Activated B cell treated with CpG ODN at 0.5 μM for 24 hours (primary cell): ENCODE measurements around the gene WWOX. TPM values are rescaled to one million over a fixed set of nuclear protein-coding genes. Genes with fewer than 3 reads are reported as not detected.

Source experiments
- ATAC-seq: fragments of 200-7000 bp; cut with Tn5 transposase; one replicate; pipeline ENCODE4 v1.10.0; 2021; ENCODE audit warnings: low read depth, mild to moderate bottlenecking, moderate library complexity
- CTCF ChIA-PET: fragments of 350-600 bp; sonication (Branson Sonifier 250); formaldehyde crosslinking; loops from one replicate; lab custom pipeline; 2021; ENCODE audit warnings: antibody characterized with exemption; lab: Charles Lee
- POLR2A ChIA-PET: fragments of 350-600 bp; sonication (Branson Sonifier 250); formaldehyde crosslinking; loops from one replicate; lab custom pipeline; 2021; ENCODE audit warnings: antibody characterized with exemption; lab: Charles Lee
- DNase-seq: peaks from one replicate; pipeline ENCODE4 v3.0.0; 2022
- H3K27ac Mint-ChIP-seq: one replicate; pipeline ENCODE4 v1.8.0; 2020; ENCODE audit warnings: mixed read lengths
- H3K27me3 Mint-ChIP-seq: one replicate; pipeline ENCODE4 v1.8.0; 2021; ENCODE audit warnings: mixed read lengths
- H3K36me3 Mint-ChIP-seq: one replicate; pipeline ENCODE4 v1.8.0; 2021; ENCODE audit warnings: low read depth, mixed read lengths
- H3K4me1 Mint-ChIP-seq: one replicate; pipeline ENCODE4 v1.8.0; 2021; ENCODE audit warnings: mixed read lengths
- H3K4me3 Mint-ChIP-seq: one replicate; pipeline ENCODE4 v1.8.0; 2020; ENCODE audit warnings: mild to moderate bottlenecking, mixed read lengths
- H3K9me3 Mint-ChIP-seq: one replicate; pipeline ENCODE4 v1.8.0; 2020; ENCODE audit warnings: mixed read lengths
- intact Hi-C: fragments of 100-400 bp; cut with micrococcal nuclease; formaldehyde crosslinking; loops from one replicate; pipeline ENCODE4 v1.15.1; 2024
- total RNA-seq: library from RNA; stranded (reverse); gene quantifications from 2 replicates; pipeline ENCODE4 v1.2.3, GENCODE V29; 2022
- TF ChIP-seq, protein P1 (sequence below): fragments of 200-600 bp; IDR thresholded peaks from one replicate; pipeline ENCODE4 v1.8.0; 2022; ENCODE audit warnings: antibody characterized with exemption, mild to moderate bottlenecking

Gene WWOX
- total RNA-seq, 1 donor from 2014 or later, result 22.6 TPM

DNA sequence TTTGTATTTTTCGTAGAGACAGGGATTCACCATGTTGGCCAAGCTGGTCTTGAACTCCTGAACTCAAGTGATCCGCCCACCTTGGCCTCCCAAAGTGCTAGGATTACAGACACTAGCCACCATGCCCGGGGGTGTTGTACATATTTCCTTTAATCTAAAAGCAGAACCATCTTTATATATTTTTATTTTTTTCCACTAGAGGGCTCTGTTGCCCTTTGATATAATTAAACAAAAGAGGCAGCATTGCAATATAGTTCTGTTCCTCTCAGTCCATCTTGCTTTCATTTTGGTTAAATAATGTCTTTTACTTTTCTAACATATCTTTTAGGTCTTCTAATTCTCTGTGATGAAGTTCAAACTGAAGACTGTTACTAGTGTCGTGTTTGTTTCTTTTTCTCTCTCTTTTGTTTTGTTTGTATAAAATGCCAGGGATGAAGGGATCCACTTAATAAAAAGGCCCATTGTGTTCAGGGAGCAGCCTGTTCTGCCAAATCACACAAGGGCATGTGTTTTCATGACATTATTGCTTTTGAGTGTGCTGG, 23.4 kb downstream of the WWOX start:
- CTCF ChIA-PET, result interaction anchor here (0.6 to 5.5 kb wide), 4 partner anchors 21 to 1479 kb away, joined by 3 to 31 read pairs (median 4); no protein-coding TSS in a partner anchor
- ATAC-seq (peak; percentile 58), DNase-seq (no peak)
- no peaks in the 10 kb centered on the region for H3K9me3 Mint-ChIP-seq
- peaks cover 3% of the 10 kb centered on the region for H3K4me1 Mint-ChIP-seq
- TF ChIP-seq, protein P1, sequence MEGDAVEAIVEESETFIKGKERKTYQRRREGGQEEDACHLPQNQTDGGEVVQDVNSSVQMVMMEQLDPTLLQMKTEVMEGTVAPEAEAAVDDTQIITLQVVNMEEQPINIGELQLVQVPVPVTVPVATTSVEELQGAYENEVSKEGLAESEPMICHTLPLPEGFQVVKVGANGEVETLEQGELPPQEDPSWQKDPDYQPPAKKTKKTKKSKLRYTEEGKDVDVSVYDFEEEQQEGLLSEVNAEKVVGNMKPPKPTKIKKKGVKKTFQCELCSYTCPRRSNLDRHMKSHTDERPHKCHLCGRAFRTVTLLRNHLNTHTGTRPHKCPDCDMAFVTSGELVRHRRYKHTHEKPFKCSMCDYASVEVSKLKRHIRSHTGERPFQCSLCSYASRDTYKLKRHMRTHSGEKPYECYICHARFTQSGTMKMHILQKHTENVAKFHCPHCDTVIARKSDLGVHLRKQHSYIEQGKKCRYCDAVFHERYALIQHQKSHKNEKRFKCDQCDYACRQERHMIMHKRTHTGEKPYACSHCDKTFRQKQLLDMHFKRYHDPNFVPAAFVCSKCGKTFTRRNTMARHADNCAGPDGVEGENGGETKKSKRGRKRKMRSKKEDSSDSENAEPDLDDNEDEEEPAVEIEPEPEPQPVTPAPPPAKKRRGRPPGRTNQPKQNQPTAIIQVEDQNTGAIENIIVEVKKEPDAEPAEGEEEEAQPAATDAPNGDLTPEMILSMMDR, result no peak
- intact Hi-C loops, result loop anchor here (1.0 to 10.0 kb wide), 5 partner anchors 112 to 1479 kb away; no protein-coding TSS in a partner anchor
- H3K27ac Mint-ChIP-seq, result no peak overlapping the region
- peaks cover 22% of the 10 kb centered on the region for H3K36me3 Mint-ChIP-seq
- POLR2A ChIA-PET, result no interaction called here
- H3K4me3 Mint-ChIP-seq, result no peak overlapping the region
- no peaks in the 10 kb centered on the region for H3K27me3 Mint-ChIP-seq

DNA sequence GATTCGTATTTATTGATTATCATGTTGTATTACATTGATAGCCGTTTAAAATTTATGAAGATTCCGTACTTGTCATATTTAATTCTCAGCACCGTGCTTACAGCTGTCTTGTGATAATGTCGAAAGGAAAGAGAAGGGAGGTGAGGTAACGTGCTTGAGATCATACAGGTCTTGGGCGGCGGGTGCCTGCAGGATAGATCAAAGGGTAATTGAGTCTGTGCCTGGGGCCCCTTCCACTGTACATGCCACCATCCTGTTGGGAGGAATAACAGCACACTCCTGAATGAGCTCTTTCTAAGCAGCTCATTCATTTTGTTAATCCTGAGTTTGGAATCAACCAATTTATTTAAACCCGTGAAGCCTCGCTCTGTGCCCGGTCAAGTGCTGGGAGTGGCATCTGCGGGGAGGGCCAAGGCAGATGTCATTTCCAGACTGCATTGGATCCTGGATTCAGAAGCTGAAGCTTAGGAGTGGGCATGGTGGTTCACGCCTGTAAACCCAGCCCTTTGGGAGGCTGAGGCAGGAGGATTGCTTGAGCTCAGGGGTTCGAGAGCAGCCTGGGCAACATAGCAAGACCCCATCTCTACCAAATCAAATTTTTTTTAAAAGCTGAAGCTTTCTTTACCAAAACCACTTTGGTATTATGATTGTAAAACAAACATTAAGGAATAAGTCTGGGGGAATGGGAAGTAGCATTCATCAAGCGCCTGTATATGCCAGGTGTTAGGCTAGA, 25.8 kb downstream of the WWOX start:
- POLR2A ChIA-PET, result no interaction called here
- peaks cover 7% of the 10 kb centered on the region for H3K9me3 Mint-ChIP-seq

DNA sequence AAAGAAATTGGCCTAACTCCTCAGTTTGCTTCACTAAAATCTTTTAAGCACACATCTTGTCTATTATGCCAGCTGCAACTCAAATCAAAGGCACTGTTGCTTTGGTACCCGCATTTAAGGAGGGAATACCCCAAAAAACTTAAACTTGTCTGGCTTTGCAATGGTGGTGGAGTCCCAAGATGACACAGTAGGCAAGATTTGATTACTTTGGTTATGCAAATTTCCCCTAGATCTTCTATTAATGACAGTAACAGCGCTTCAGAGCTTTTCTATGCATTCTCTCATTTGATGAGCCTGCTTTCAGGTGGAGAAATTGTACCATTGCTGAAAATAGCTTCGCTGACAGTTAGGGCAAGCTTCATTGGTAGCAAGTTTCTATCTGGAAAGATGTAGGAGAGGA, 27.2 kb downstream of the WWOX start:
- no peak overlapping the region for H3K4me3 Mint-ChIP-seq
- CTCF ChIA-PET, result interaction anchor here (5.5 kb wide), 1 partner anchor 110 kb away, joined by 31 read pairs; no protein-coding TSS in a partner anchor

More for the DNA sequence above, 25.8 kb downstream of the WWOX start:
- TF ChIP-seq, protein P1, result no peak
- intact Hi-C loops, result loop anchor here (10.0 kb wide), 1 partner anchor 310 kb away; no protein-coding TSS in a partner anchor
- Mint-ChIP-seq H3K36me3 (peaks cover 10% of the 10 kb centered on the region), H3K27me3 (no peaks in the 10 kb centered on the region), H3K4me3 (no peak overlapping the region), H3K4me1 (peaks cover 3% of the 10 kb centered on the region), H3K27ac (no peak overlapping the region)
- DNase-seq (no peak), ATAC-seq (no peak)
- CTCF ChIA-PET, result interaction anchor here (0.8 to 5.5 kb wide), 4 partner anchors 9 to 929 kb away, joined by 3 to 31 read pairs (median 7); no protein-coding TSS in a partner anchor

DNA sequence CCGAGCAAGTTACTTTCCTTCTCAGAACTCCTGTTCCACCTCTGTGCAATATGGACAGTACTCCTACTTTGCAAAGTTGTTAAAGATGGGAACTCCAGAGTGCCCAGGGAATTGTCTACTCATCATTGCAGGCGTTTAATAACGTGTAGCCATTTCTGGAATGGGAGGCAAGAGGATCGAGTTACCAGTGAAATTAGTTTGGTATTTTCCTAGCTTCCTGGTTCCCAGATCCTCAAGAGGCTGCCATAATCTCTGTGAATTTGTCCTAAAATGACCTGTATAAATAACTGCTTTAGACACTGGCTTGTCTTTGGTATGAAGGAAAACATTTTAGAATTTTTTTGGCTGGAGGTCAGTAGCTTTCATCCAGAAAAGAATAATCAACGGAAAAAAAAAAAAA, 27.7 kb downstream of the WWOX start:
- ChIA-PET CTCF (interaction anchor here (5.5 kb wide), 1 partner anchor 109 kb away, joined by 31 read pairs; no protein-coding TSS in a partner anchor), POLR2A (no interaction called here)
- intact Hi-C loops, result loop anchor here (10.0 kb wide), 1 partner anchor 308 kb away; no protein-coding TSS in a partner anchor

More for the DNA sequence above, 27.2 kb downstream of the WWOX start:
- peaks cover 3% of the 10 kb centered on the region for H3K4me1 Mint-ChIP-seq
- H3K27ac Mint-ChIP-seq, result no peak overlapping the region
- peaks cover 7% of the 10 kb centered on the region for H3K9me3 Mint-ChIP-seq
- ATAC-seq (no peak), DNase-seq (no peak)
- peaks cover 7% of the 10 kb centered on the region for H3K36me3 Mint-ChIP-seq
- POLR2A ChIA-PET, result no interaction called here
- TF ChIP-seq, protein P1, result no peak
- intact Hi-C loops, result loop anchor here (10.0 kb wide), 1 partner anchor 308 kb away; no protein-coding TSS in a partner anchor
- no peaks in the 10 kb centered on the region for H3K27me3 Mint-ChIP-seq

More for the DNA sequence above, 27.7 kb downstream of the WWOX start:
- H3K4me1 Mint-ChIP-seq, result peaks cover 3% of the 10 kb centered on the region
- no peak overlapping the region for H3K4me3 Mint-ChIP-seq
- no peak for ATAC-seq
- no peaks in the 10 kb centered on the region for H3K27me3 Mint-ChIP-seq
- TF ChIP-seq, protein P1, result no peak
- no peak overlapping the region for H3K27ac Mint-ChIP-seq
- peaks cover 7% of the 10 kb centered on the region for H3K9me3 Mint-ChIP-seq
- H3K36me3 Mint-ChIP-seq, result peaks cover 7% of the 10 kb centered on the region
- DNase-seq, result no peak
